ENCODE results near the gene KIAA2012. TPM values are rescaled to one million over a fixed set of nuclear protein-coding genes. Genes with fewer than 3 reads are reported as not detected.

KIAA2012 gene
- total and polyA plus RNA-seq, 2 donors (not counting 1 experiment from before 2014, with no cell fraction given): not detected

GRCh38 chr2:202065876-202066275 lies 7.2 kb upstream of the KIAA2012 start:
- Mint-ChIP-seq H3K4me1 (no peaks in the 10 kb centered on the region), H3K4me3 (no peak overlapping the region), H3K27me3 (peaks cover 18% of the 10 kb centered on the region), H3K27ac (no peak overlapping the region), H3K9me3 (ENCODE audit: insufficient read depth) (no peaks in the 10 kb centered on the region)
- Histone ChIP-seq H3K27me3 (replicated peaks in 1 of 4; ENCODE audit: control extremely low read depth in 1 of 4, control insufficient read depth in 3 of 4, insufficient read depth in 4 of 4, low read length in 3 of 4) (no peaks in the 10 kb centered on the region), H3K4me2 (replicated peaks; ENCODE audit: low read depth, low read length, poor library complexity, severe bottlenecking) (no peak overlapping the region), H2AFZ (ENCODE audit: insufficient read depth, low read depth, low read length, poor library complexity, severe bottlenecking) (no peak overlapping the region), H3K4me1 (ENCODE audit: control insufficient read depth in 2 of 2, insufficient read depth in 2 of 2, low read length in 2 of 2) (no peaks in the 10 kb centered on the region), H3K9ac (ENCODE audit: low read length) (no peak overlapping the region), H3K27ac (ENCODE audit: low read length in 2 of 2) (no peak overlapping the region), H3K79me2 (ENCODE audit: control insufficient read depth, insufficient read depth, low read length) (no peaks in the 10 kb centered on the region), H3K9me3 (ENCODE audit: control extremely low read depth in 1 of 3, control insufficient read depth in 2 of 3, insufficient read depth in 1 of 3, low read length in 2 of 3) (no peaks in the 10 kb centered on the region), H3K36me3 (replicated peaks in 1 of 2; ENCODE audit: control extremely low read depth in 1 of 2, control insufficient read depth in 1 of 2, extremely low read depth in 1 of 2, insufficient read depth in 2 of 2, low read length in 1 of 2) (no peaks in the 10 kb centered on the region), H4K20me1 (ENCODE audit: control insufficient read depth, insufficient read depth, low read length, poor library complexity, severe bottlenecking) (no peaks in the 10 kb centered on the region), H3K4me3 (ENCODE audit: control extremely low read depth in 1 of 5, extremely low read depth in 1 of 5, insufficient read depth in 1 of 5, low read depth in 2 of 5, low read length in 4 of 5) (no peak overlapping the region)
- no peak for DNase-seq
- ChIA-PET POLR2A (no interaction called here), CTCF (no interaction called here)
- WGBS (ENCODE audit: insufficient coverage): no CpG with 5 or more reads among the region's 3 CpGs
- ATAC-seq (ENCODE audit: low read depth): no peak
- TF ChIP-seq CTCF (IDR thresholded peaks at IDR 0.05) (no peak), EZH2 (IDR thresholded peaks at IDR 0.05; ENCODE audit: borderline replicate concordance, insufficient read depth, low read depth, low read length, poor library complexity, severe bottlenecking) (no peak)
- intact Hi-C loops (cut with micrococcal nuclease): no loop called here

GRCh38 chr2:202066875-202067274 lies 6.2 kb upstream of the KIAA2012 start:
- no peak for TF ChIP-seq CTCF (IDR thresholded peaks at IDR 0.05)
- no peak for TF ChIP-seq EZH2 (IDR thresholded peaks at IDR 0.05; ENCODE audit: borderline replicate concordance, insufficient read depth, low read depth, low read length, poor library complexity, severe bottlenecking)
- ATAC-seq (ENCODE audit: low read depth) (no peak), DNase-seq (no peak)
- Mint-ChIP-seq H3K4me1 (no peaks in the 10 kb centered on the region), H3K9me3 (ENCODE audit: insufficient read depth) (no peaks in the 10 kb centered on the region), H3K27ac (no peak overlapping the region), H3K4me3 (no peak overlapping the region), H3K27me3 (peaks cover 22% of the 10 kb centered on the region)
- H3K9me3 ChIP-seq (ENCODE audit: control extremely low read depth in 1 of 3, control insufficient read depth in 2 of 3, insufficient read depth in 1 of 3, low read length in 2 of 3): no peaks in the 10 kb centered on the region
- H3K79me2 ChIP-seq (ENCODE audit: control insufficient read depth, insufficient read depth, low read length): no peaks in the 10 kb centered on the region
- no CpG with 5 or more reads among the region's 2 CpGs for WGBS (ENCODE audit: insufficient coverage)
- CTCF ChIA-PET: no interaction called here
- H3K36me3 ChIP-seq (replicated peaks in 1 of 2; ENCODE audit: control extremely low read depth in 1 of 2, control insufficient read depth in 1 of 2, extremely low read depth in 1 of 2, insufficient read depth in 2 of 2, low read length in 1 of 2): no peaks in the 10 kb centered on the region
- intact Hi-C loops (cut with micrococcal nuclease): no loop called here
- H3K27me3 ChIP-seq (replicated peaks in 1 of 4; ENCODE audit: control extremely low read depth in 1 of 4, control insufficient read depth in 3 of 4, insufficient read depth in 4 of 4, low read length in 3 of 4): no peaks in the 10 kb centered on the region
- no peak overlapping the region for H2AFZ ChIP-seq (ENCODE audit: insufficient read depth, low read depth, low read length, poor library complexity, severe bottlenecking)
- no peaks in the 10 kb centered on the region for H3K4me1 ChIP-seq (ENCODE audit: control insufficient read depth in 2 of 2, insufficient read depth in 2 of 2, low read length in 2 of 2)
- POLR2A ChIA-PET: no interaction called here
- H3K4me3 ChIP-seq (ENCODE audit: control extremely low read depth in 1 of 5, extremely low read depth in 1 of 5, insufficient read depth in 1 of 5, low read depth in 2 of 5, low read length in 4 of 5): no peak overlapping the region
- H3K27ac ChIP-seq (ENCODE audit: low read length in 2 of 2): no peak overlapping the region
- H4K20me1 ChIP-seq (ENCODE audit: control insufficient read depth, insufficient read depth, low read length, poor library complexity, severe bottlenecking): no peaks in the 10 kb centered on the region
- H3K4me2 ChIP-seq (replicated peaks; ENCODE audit: low read depth, low read length, poor library complexity, severe bottlenecking): no peak overlapping the region
- no peak overlapping the region for H3K9ac ChIP-seq (ENCODE audit: low read length)

Measured in B cell (primary cell).